Measurements from ENCODE around the gene MPPED1. TPM values are rescaled to one million over a fixed set of nuclear protein-coding genes. Genes with fewer than 3 reads are reported as not detected.
A peak's percentile ranks its signal among the peaks of the same experiment; 100 is the strongest.

MPPED1 gene
- polyA plus RNA-seq, 3 donors, result 0.49 to 1.2 (median 0.91) TPM

DNA sequence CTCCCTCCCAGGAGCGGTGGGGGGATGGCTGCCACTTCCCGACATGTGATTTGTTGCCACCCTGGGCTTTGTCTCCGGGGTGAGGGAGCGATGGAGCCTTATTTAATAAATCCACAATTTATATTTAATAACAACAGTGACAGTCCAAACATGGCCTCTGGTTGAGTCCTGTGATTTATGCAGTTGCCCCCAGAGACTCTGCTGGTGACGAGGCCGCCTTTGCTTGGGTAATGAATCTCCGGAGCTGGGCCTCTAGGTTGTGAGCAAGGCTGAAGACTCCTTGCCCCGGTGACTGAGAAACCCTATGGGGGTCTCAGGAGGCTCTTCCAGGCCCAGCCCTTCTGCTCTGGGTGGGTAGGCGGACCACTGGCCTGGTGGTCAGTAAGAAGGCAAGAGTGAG is 16.7 kb downstream of the MPPED1 start:
- DNase-seq, result no peak

DNA sequence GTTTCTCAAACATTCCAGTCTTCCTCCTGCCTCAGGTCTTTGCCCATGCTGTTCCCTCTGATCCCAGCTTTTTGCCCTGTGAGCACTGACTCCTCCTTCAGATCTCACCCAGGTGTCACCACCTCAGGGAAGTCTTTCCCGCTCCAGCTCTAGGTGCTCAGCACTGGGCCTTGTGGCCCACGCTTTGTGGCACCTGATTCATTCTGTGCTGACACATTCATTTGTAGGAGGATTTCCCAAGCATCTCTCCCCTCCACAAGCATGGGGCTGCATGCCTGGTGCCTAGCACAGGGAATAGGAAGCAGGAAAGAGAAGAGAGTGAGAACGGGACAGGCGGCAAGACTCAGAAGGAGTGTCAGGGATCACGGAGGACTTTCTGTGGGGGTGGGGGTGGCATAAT is 17.6 kb downstream of the MPPED1 start:
- no peak for DNase-seq

DNA sequence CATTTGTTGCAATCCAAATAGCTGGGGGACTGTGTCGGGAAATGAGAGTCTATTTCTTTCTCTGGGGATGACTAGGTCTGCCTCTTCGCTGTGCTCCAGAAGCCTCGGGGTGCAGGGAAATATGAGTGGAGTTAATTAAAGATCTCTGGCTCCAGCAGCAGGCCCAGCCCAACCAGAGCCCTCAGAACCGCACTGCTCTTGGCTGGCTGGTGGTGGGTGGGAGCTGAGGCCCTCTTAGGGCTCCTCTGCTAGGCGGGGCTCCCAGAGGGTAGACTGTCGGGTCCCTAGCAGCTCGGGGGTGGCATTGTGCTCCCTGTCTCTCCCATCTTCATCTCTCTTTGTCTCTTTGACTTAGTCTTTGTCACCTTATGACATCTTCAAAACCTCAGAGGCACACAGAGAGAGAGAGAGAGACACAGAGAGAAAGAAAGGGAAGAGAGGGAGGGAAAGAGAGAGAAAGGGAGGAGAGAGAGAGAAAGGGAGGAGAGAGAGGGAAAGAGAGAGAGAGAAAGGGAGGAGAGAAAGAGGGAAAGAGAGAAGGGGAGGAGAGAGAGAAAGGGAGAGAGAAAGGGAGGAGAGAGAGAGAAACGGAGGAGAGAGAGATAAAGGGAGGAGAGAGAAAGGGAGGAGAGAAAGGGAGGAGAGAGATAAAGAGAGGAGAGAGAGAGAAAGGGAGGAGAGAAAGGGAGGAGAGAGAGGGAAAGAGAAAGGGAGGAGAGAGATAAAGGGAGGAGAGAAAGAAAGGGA is 20.2 kb downstream of the MPPED1 start:
- no peak for DNase-seq

DNA sequence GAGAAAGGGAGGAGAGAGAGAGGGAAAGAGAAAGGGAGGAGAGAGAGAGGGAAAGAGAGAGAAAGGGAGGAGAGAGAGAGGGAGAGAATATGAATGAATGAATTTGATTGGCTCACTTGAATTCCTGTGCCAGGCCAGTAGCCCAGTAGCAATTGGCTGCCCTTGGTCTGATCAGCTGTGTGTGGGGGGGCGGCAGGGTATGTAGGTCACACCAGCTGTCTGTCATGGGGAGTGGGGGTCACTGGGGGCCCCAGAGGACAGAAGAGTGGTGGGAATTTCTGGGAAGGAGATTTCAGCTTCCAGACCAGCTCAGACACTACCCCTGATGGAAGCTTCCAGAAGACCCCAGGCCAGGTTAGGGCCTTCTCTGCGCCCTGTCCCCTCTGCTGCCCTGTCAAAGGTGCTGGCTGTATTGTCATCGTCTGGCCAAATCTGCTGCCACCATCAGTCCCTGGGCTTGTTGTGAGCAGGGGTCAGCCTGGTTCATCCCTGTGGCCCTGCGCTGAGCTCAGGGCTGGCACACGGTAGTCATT is 21.1 kb downstream of the MPPED1 start:
- DNase-seq, result no peak

DNA sequence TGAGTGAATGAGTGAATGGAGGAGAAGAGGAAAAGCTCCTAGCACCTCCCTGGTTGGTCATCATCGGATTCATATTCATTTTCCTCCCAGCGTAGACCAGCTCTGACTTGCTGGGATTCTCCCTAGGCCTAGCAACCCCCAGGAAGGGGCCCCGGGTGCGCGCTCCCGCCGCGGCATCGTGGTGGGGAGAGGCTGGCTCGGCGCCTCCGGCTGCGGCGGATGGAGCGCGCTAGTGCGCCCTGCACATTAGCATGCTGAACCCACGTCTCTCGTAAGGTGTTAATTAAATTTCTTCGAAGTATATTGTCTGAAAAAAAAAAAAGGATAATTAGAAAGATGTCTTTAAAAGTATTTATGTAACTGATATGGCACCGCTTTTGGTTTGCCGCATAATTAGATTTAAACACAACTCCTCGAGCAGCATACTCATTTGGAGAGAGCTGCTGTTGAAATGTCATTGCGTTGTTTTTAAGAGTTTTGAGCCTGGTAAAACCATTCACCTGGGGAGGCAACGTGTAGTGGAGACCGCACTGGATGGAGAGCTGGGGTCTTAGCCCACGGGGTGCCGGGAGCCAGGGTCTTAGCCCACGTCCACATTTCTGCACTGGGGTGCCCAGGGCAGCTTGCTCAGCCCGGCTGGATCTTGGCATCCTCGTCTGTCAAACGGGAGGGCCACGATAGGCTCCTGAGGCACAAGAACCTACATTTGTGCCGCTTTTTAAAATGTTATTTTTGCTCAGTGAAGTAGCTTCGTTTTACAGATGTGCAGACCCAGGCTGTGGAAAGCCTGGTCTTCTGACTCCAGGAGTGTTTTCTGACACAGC is 21.8 kb downstream of the MPPED1 start:
- DNase-seq, result no peak

DNA sequence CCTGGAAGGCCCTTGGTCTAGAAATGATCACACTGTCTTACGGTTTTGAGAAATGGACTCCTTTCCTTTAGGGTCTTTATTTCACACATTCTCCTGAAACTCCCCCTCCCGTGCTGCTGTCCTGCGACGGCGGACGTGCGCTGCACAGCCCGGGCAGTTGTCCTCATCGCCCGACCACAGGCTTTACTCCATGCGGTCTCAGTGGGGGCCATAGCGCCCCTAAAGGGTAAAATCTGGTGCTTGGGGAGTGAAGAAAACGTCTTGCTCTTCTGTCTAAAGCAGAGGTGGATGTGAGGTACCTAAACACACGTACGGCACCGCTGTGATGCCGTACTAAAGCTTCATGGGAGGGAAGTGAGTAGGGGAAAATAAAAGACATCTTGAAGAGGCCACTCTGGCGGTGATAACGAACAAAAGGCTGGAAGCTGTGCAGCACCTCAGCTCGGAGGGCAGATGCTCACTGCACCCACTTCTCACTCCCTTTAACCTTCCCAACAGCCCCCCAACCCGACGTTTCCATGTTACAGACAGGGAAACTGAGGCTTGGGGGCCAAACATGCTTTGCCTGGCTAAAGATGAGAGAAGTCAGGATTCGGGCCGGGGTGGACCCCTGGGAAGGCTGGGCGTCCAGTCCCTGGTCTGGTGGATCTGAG is 22.6 kb downstream of the MPPED1 start:
- DNase-seq, result no peak

DNA sequence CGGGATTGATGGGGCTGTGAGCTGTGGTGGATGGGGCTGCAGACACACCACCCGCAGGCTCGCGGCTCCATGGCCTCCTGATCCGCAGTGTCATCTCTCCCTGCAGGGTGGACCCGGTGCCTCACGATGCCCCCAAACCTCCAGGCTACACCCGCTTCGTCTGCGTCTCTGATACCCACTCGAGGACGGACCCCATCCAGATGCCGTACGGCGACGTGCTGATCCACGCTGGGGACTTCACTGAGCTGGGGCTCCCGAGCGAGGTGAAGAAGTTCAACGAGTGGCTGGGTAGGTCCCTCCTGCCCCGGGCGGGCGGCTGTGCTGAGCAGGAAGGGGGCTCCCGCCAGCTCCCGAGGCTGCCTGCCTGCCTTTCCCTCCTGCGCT is 23.1 kb downstream of the MPPED1 start:
- no peak for DNase-seq

DNA sequence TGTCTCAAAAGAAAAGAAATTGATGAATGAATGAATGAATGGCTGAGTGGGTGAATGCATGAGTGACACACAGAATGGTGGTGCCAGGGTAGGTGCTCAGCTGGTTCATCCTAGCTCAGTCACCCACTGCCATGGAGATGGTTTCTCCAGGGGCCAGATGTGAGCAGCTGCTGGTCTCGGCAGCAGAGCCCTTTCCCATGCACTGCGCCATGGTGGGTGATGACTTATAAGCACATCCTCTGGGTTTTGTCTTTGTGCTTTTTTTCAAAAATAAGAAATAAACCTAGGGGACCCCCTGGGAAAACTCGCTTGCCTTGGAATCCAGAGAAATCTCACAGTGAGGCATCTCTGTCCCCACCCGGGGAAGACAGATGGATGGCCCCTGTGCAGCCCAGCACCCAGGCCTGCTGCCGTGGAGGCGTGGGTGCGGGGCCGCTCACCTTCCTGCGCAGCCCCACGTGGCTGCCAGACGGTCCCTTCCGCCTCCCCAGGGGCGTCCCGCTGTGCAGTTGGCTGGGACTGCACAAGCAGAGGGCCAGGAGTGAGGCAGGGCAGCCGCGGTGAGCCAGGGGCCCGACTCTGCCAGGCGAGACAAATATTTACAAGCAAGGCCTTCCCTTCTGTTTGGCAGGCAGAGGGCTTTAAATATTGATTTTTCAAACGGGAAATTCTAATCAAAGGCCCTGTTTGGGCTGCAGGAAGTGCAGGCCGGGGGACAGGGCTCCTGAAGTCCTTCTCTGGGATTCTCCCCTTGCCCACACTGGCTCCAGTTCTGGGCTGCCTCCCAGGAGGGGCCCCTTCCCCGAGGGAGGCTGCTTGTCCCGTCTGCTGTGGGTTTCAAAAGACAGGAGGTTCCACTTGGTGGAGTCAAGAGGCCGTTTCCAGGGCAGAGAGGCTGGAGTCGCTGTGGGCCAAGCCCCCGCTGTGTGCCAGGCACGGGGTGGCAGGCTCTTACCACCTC is 24.3 kb downstream of the MPPED1 start:
- DNase-seq, result no peak

DNA sequence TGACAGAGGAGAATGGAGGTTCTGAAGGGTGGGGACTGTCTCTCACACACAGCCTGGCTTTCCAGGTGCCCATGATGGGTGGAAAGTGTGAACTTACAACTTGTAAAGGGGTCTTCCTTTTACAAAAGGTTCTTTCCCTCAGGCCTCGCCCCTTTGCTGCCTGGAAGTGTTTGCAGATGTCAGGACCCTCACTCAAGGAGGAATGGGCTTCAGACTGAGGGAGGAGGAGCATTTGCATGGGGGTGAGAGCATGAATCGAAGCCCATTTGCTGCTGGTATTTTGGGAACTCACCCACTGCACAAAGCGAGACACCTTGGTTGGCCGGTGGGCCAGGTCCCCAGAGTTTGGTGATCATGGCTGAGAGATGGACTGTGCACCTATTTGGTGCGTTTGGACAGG is 25.1 kb downstream of the MPPED1 start:
- no peak for DNase-seq

DNA sequence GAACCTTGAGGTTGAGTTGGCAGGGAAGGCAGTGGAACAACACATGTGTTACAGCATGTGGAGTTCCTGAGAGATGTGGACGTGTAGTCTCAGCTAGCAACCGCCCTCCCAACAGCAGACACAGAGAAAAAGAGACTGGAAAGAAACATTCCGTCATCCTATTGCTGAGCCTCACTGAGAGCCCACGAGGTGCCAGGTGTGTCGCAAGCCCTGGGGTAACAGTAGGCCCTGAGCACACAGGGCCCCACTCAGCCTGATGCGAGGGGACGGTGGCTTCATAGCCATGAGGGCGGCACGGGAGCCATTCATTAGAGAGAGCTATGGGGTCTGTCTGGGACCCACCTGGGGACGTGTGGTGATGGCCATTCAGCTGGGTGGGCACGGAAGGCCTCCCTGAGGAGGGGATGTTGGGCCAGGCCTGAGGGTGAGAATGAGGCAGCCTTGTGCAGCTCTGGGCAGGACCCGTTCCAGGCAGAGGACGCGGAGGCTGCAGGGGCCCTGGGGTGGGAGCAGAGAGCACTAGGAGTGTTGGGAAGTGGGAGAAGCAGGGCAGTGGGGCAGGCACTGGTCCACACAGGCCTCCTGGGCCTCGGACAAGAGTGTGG is 26.2 kb downstream of the MPPED1 start:
- no peak for DNase-seq

DNA sequence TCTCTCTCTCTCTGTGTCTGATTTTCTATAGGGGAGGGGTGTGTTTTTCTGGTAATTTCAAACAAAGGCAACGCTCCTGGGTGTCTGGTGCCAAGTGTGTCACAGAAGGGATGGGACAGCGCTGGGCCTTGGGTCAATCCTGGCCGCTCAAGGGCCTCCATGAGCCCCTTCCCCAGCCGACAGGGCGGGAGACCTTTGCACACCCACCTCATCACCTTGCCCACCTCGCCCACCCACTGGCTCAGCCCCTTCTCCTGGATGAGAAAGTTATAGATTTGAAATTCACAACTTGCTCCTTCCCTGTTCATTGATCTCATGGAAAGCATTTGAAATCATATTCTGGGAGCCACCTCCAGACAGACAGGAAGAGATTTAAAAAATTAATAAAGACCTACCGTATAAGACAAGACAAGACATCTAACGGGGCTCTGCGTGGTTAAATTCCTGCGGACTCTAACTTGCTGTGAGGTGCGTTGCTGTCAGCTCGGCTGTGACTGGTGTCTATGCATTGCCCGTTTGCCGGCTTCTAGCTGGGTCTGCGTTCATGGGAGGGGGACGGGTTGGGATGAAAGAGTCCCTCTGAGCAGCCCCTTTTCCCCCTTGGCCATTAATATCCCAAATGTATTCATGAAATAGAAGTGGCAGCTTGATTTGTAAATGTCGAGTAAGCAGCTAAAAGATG is 27.0 kb downstream of the MPPED1 start:
- DNase-seq, result no peak

DNA sequence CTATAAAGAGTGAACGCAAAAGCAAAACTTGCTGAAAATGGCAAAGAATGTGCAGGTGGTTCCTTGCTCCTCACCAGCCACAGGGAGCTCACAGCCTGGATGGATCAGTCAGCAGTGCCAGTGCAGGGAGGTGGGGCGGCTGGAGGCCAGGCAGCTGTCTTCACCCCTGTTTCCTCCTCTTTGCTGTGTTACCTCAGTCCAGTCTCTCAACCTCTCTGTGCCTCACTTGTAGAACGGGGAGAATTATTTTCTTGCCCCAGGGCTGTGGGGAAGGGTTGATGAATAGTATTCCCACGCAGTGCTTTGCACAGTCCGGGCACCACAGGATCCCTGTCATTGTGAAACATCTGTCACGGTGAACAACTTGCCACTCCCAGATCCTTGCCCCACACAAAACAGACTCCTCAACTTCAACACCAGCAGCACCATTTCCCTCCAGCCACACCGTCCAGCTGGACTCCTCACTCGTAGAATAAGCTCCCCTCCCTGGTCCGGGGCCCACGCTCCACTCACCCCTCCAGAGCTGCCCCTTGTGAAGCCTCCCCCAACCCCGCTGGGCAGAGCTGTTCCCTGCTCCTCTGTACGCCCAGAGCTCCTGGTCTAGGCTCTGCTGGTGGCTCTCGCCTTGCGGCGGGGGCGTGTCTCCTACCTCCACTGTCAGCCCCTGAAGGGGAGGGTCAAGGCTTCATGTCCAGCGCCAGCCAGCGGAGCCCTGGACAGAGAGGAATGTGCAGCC is 27.7 kb downstream of the MPPED1 start:
- DNase-seq, result peak; percentile 26

DNA sequence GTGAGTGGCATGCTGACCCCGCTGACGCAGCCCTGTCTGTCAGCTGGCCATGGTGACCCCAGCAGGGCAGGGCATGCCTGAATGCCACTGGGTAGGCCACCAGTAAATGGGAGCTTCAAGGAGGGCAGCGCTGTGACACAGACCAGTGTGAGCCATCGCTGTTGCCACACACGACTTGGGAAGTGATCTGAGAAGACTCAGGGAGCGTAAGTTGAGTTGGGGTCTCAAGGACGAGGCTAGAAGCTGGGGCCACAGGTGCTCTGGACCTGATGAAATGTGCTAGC is 28.2 kb downstream of the MPPED1 start:
- DNase-seq, result no peak

DNA sequence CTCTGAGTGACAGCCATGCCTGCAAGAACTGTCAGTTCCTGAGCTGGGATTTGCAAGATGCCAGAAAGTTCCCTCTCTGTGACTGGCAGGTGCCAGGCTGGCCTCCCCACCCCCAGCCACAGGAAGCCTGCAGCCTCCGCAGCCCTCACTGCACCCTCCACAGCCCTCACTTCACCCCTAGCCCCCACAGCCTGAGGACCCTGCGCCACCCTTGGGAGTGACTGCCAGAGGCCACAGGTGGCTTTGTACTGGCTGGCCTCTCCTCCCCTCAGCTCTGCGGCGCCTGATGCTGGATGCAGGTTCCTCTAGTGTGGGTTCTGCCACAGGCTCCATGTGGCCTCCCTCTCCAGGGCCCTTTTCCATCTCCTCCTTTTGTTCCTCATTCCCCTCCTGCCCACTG is 28.7 kb downstream of the MPPED1 start:
- no peak for DNase-seq

DNA sequence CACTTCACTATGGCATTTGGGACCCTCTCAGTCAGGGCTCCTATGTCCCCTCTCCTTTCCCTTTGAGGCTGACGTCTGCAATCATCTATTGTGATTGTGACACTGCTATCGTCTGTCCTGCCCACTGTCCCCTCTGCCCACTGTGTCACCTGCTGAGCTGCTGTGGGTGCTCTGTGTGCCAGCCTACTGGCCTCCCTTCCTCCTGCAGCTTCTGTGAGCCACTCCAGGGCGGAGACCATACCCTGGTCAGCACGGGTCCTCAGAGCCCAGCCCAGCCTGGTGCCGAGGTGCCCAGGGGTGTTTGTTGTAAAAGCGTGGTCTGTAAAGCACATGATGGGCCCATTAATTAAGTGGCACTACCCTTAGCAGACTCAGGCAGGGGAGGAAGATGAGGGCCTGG is 29.4 kb downstream of the MPPED1 start:
- no peak for DNase-seq

DNA sequence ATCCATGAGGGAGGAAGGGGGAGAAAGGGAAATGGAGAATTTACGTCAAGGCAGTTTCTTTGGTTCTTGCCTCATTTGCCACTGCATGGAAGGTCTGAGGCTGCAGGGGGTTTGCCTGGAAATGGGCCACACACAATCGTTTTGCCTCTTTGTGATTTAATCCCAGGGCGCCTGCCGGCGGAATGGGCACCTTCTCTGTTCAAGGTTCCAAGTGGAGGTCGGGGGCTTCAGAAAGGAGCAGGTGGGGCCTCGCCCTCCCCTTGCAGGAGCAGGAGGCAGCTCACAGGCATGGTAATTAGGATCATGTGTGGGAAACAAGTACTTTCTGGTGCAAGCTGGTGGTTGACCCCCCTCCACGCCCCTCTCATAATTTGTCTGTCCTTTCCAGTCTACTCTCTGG is 29.9 kb downstream of the MPPED1 start:
- DNase-seq, result no peak

DNA sequence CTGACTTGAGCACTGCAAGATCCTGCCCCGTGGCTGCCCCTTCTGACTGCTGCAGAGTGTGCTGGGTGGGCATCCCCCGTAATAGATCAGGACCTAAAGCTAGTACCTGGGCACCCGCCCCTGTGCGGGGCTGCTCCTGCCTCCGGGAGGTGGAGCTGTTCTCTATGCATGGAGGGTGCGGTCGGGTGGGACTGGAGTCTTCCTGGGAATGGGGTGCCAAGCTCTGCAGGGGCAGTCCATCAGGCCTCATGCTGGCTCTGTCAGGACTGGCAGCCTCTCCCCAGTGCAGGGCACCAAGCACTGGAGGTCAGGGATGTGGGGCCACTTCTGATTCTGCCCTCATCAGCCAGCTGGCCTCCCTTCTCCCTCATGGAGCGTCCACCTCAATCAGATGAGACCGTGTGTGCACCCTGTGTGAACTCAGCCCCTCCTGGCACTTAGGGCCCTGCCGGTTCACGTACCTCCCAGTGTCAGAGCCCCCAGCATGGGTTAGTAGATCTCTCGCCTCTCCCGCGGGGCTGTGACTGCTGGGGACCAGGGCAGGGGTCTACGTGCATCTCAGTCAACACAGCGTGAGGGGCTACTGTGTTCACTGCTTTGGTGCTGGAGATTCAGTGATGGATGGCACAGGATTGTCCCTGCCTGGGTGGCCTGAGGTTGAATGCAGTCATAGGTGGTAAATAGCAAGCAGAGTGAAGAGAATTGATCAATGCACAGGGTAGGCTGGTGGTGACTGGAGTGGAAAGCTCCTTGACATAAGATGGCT is 30.8 kb downstream of the MPPED1 start:
- DNase-seq, result no peak

DNA sequence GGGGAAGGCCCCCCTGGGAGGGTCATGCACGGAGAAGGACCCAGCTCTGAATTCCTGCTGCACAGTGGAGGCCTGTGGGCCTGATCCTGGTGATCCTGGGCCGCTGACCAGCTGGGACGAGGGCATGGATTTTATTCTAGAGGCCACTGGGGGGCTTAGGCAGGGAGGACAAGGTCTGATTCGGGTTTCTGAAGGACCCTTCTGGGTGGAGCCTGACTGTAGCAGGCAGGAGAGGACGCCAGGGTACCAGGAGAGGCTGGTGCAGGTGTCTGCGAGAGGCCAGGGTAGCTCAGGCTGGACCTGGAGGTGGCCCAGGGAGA is 31.3 kb downstream of the MPPED1 start:
- DNase-seq, result no peak

DNA sequence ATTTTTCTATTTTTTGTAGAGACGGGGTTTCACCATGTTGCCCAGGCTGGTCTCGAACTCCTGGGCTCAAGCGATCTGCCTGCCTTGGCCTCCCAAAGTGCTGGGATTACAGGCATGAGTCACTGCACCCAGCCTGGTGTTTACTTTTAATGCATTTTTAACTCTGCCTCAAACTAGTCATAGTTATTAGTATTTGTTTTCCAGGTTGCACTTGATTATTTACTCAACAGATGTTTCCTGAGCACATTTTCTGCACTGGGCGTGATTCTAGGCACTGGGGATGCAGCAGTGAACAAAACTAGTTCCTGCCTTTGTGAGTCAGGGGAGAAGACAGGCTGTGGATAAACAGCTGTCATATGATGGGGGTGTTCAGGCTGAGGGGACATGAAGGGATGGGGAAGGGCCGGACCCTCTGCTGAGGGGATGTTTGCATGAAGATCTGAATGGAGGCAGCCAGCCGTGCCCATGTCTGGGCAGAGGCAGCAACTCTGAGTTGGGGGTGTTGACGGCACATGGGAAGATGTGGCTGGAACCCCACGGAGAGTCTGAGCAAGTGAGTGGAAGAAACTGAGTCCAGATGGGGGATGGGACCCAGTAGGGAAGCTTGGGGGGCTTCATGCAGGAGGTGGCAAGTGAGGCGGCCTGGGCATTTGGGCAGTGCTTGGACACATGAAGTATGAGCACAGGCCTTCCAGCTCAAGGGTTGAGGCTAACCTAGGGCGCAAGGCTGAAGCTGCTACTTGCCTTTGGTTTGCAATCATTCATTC is 34.4 kb downstream of the MPPED1 start:
- DNase-seq, result no peak

Measured in renal pelvis (tissue), 4 donors.